Stimulated activated CD8-positive, alpha-beta memory T cell treated with anti-CD3 and anti-CD28 coated beads, Interleukin-7, amount 100 ng/mL, for 1 hour (primary cell): ENCODE data around the gene PHF3.

Source experiments
- DNase-seq, 2 donors: peaks; one replicate each; pipeline ENCODE4 v3.0.0-alpha.2; 2020; ENCODE audit warnings: low read depth in 2 of 2

The PHF3 gene

GRCh38 chr6:63649269-63649668 is 13.7 kb downstream of the PHF3 start:
- no peak for DNase-seq

- no peak for DNase-seq
Measured at GRCh38 chr6:63649847-63650265, 14.3 kb downstream of the PHF3 start.

- no peak for DNase-seq
Measured at GRCh38 chr6:63652980-63653379, 17.4 kb downstream of the PHF3 start.

- DNase-seq, result no peak
Measured at GRCh38 chr6:63660757-63661156, 25.2 kb downstream of the PHF3 start.

- DNase-seq, result no peak
Measured at GRCh38 chr6:63661769-63662168, 26.2 kb downstream of the PHF3 start.

GRCh38 chr6:63663147-63663955 is 27.7 kb downstream of the PHF3 start:
- no peak for DNase-seq

- no peak for DNase-seq
Measured at GRCh38 chr6:63663956-63664281, 28.3 kb downstream of the PHF3 start.

- DNase-seq, result no peak
Measured at GRCh38 chr6:63671098-63671754, 35.6 kb downstream of the PHF3 start.

GRCh38 chr6:63672582-63673129 is 37.1 kb downstream of the PHF3 start:
- DNase-seq, result no peak

- no peak for DNase-seq
Measured at GRCh38 chr6:63673692-63674091, 38.1 kb downstream of the PHF3 start.

- DNase-seq, result no peak
Measured at GRCh38 chr6:63674635-63675034, 39.0 kb downstream of the PHF3 start.

GRCh38 chr6:63675138-63675537 is 39.5 kb downstream of the PHF3 start:
- DNase-seq, result no peak

GRCh38 chr6:63676412-63677114 is 41.0 kb downstream of the PHF3 start:
- DNase-seq, result no peak

- no peak for DNase-seq
Measured at GRCh38 chr6:63677282-63677681, 41.7 kb downstream of the PHF3 start.

GRCh38 chr6:63683071-63683603 is 47.5 kb downstream of the PHF3 start:
- DNase-seq, result no peak

- no peak for DNase-seq
Measured at GRCh38 chr6:63685446-63686379, 50.1 kb downstream of the PHF3 start.

GRCh38 chr6:63689421-63689820 is 53.8 kb downstream of the PHF3 start:
- DNase-seq, result no peak

- DNase-seq, result no peak
Measured at GRCh38 chr6:63690221-63690620, 54.6 kb downstream of the PHF3 start.

GRCh38 chr6:63705707-63706106 is 70.1 kb downstream of the PHF3 start:
- DNase-seq, result no peak

GRCh38 chr6:63706630-63707029 is 71.0 kb downstream of the PHF3 start:
- DNase-seq, result no peak

- DNase-seq, result no peak
Measured at GRCh38 chr6:63708631-63709030, 73.0 kb downstream of the PHF3 start.
